ENCODE measurements around the gene PARVG. TPM values are rescaled to one million over a fixed set of nuclear protein-coding genes. Genes with fewer than 3 reads are reported as not detected.

Gene PARVG
- total RNA-seq, 1 experiment from 2014 or later, result 1.3 TPM

- no peaks in the 10 kb centered on the region; a peak in 2 of 7 replicates for H3K36me3 Mint-ChIP-seq (ENCODE audit: insufficient read depth in 1 of 3, low read depth in 3 of 3)
- H3K27ac ChIP-seq (ENCODE audit: insufficient read length, low read depth, low read length), result no peak overlapping the region
Measured at GRCh38 chr22:44164031-44164430, 16.7 kb upstream of the PARVG start.

More at GRCh38 chr22:44164031-44164430, 16.7 kb upstream of the PARVG start:
- Histone ChIP-seq H4K20me1 (ENCODE audit: control insufficient read depth, insufficient read depth, insufficient read length) (no peaks in the 10 kb centered on the region), H3K18ac (ENCODE audit: insufficient read length, low read depth, low read length) (no peak overlapping the region), H3K27me3 (ENCODE audit: insufficient read depth, low read length) (no peaks in the 10 kb centered on the region), H3K4me2 (ENCODE audit: insufficient read depth, insufficient read length, low read length) (no peak overlapping the region), H3K9me3 (ENCODE audit: control insufficient read depth, low read depth, low read length) (no peaks in the 10 kb centered on the region), H3K4me1 (ENCODE audit: insufficient read depth, low read length) (no peaks in the 10 kb centered on the region; the same call in 1 of the 2 replicates), H3K79me1 (ENCODE audit: insufficient read depth, low read depth, low read length, poor library complexity, severe bottlenecking) (no peaks in the 10 kb centered on the region), H3K4ac (ENCODE audit: low read depth, low read length) (no peak overlapping the region), H2AK5ac (ENCODE audit: insufficient read length, low read length) (no peak overlapping the region), H2BK20ac (ENCODE audit: low read depth, low read length, poor library complexity, severe bottlenecking) (no peak overlapping the region), H3K23ac (ENCODE audit: insufficient read length, low read depth, low read length) (no peak overlapping the region), H4K91ac (ENCODE audit: insufficient read length, low read depth, low read length) (no peak overlapping the region), H3K9ac (ENCODE audit: extremely low read depth, insufficient read length, low read length) (no peak overlapping the region), H3K79me2 (ENCODE audit: insufficient read depth, low read length) (no peaks in the 10 kb centered on the region), H4K8ac (replicated peaks; ENCODE audit: insufficient read length, low read depth, low read length) (no peak overlapping the region), H2BK12ac (ENCODE audit: insufficient read length, low read depth, low read length) (no peak overlapping the region), H2AFZ (ENCODE audit: low read length) (no peak overlapping the region), H2BK15ac (ENCODE audit: low read depth, low read length) (no peak overlapping the region), H3K14ac (ENCODE audit: insufficient read depth, low read length) (no peak overlapping the region), H3T11ph (ENCODE audit: low read length) (no peak overlapping the region), H4K5ac (ENCODE audit: insufficient read length, low read depth, low read length) (no peak overlapping the region), H3K56ac (ENCODE audit: insufficient read length, low read depth, low read length) (no peak overlapping the region), H3K23me2 (ENCODE audit: insufficient read length, low read depth, low read length, poor library complexity, severe bottlenecking) (peaks cover 3% of the 10 kb centered on the region), H2BK120ac (ENCODE audit: low read depth, low read length, poor library complexity, severe bottlenecking) (no peak overlapping the region), H2BK5ac (ENCODE audit: insufficient read length, low read length) (no peak overlapping the region)
- Mint-ChIP-seq H3K27me3 (ENCODE audit: low read depth) (no peaks in the 10 kb centered on the region), H3K9me3 (no peaks in the 10 kb centered on the region), H3K4me1 (peaks cover 26 to 41% of the 10 kb centered on the region in 2 experiments), H3K4me3 (no peak overlapping the region), H3K27ac (no peak overlapping the region)
- no CpG with 5 or more reads among the region's 11 CpGs for WGBS (ENCODE audit: extremely low coverage, insufficient read length, low lambda C conversion rate)
- TF ChIP-seq, protein P1, sequence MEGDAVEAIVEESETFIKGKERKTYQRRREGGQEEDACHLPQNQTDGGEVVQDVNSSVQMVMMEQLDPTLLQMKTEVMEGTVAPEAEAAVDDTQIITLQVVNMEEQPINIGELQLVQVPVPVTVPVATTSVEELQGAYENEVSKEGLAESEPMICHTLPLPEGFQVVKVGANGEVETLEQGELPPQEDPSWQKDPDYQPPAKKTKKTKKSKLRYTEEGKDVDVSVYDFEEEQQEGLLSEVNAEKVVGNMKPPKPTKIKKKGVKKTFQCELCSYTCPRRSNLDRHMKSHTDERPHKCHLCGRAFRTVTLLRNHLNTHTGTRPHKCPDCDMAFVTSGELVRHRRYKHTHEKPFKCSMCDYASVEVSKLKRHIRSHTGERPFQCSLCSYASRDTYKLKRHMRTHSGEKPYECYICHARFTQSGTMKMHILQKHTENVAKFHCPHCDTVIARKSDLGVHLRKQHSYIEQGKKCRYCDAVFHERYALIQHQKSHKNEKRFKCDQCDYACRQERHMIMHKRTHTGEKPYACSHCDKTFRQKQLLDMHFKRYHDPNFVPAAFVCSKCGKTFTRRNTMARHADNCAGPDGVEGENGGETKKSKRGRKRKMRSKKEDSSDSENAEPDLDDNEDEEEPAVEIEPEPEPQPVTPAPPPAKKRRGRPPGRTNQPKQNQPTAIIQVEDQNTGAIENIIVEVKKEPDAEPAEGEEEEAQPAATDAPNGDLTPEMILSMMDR (conservative IDR thresholded peaks at IDR 0.05), result no peak
- no peak for DNase-seq

Data from H9 (cell line).